Measurements from ENCODE around the gene PARL. TPM values are rescaled to one million over a fixed set of nuclear protein-coding genes. Genes with fewer than 3 reads are reported as not detected.

Gene PARL
- total RNA-seq, 2 donors from 2014 or later, result 34.1 to 58.3 TPM

- Histone ChIP-seq H3K27me3 (no peaks in the 10 kb centered on the region), H3K4me3 (no peak overlapping the region), H3K27ac (no peak overlapping the region), H3K36me3 (no peaks in the 10 kb centered on the region), H3K4me1 (no peaks in the 10 kb centered on the region), H3K9me3 (no peaks in the 10 kb centered on the region)
- no peak for TF ChIP-seq CTCF (IDR thresholded peaks at IDR 0.05)
- DNase-seq (ENCODE audit: low spot score), result no peak
Observed at GRCh38 chr3:183911087-183911486, 26.4 kb upstream of the PARL start.

DNA sequence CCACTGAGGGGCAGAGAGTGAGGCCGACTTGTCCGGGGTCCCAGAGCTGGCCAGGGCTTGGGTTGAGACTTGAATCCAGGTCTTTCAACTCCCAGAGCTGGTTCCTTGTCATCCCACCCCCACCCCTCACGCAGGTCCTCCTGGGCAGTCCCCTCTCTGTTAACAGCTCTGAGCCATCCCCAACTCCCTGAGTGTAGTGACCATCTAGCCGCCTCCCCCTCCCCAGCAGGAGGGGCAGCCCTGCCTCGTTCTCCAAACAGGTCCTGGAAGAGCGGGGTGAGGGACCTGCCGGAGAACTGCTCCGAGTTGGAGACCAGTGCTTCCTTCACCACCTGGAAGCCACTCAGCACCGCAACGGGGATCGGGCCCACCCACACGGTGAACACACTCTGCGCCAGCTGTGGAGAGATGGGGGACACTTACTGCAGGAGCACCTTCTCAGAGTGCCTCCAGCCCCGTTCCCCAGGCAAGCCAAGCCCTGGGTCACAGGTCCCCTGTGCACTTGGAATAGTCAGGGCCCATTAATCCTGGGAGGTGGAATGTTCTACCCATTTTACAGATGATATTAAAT is 24.4 kb upstream of the PARL start:
- Histone ChIP-seq H3K27me3 (no peaks in the 10 kb centered on the region), H3K9me3 (no peaks in the 10 kb centered on the region), H3K4me1 (no peaks in the 10 kb centered on the region), H3K36me3 (no peaks in the 10 kb centered on the region), H3K27ac (no peak overlapping the region), H3K4me3 (no peak overlapping the region)
- no peak for DNase-seq (ENCODE audit: low spot score)
- no peak for TF ChIP-seq CTCF (IDR thresholded peaks at IDR 0.05)

GRCh38 chr3:183907911-183908331 is 23.2 kb upstream of the PARL start:
- no peaks in the 10 kb centered on the region for H3K27me3 ChIP-seq
- H3K36me3 ChIP-seq, result no peaks in the 10 kb centered on the region
- no peak for TF ChIP-seq CTCF (IDR thresholded peaks at IDR 0.05)
- H3K4me3 ChIP-seq, result no peak overlapping the region
- no peaks in the 10 kb centered on the region for H3K4me1 ChIP-seq
- DNase-seq (ENCODE audit: low spot score), result no peak
- H3K9me3 ChIP-seq, result no peaks in the 10 kb centered on the region
- no peak overlapping the region for H3K27ac ChIP-seq

DNA sequence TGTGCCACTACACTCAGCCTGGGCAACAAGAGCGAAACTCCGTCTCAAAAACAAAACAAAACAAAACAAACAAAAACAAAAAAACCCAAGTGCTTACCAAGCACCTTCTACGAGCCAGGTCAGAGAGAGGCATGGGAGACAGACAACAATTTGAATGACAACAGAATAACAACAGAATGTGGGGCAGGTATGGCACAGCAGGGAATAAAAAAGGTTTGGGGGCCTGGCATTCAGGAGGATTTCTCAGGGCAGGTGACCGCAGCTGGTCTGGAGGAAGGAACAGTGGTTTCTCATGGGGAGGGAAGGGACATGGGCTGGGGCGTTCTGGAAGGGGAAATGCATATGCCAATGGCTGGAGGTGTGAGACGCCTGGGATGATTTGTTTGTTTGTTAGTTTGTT is 22.5 kb upstream of the PARL start:
- H3K4me3 ChIP-seq, result no peak overlapping the region
- H3K9me3 ChIP-seq, result no peaks in the 10 kb centered on the region
- H3K27ac ChIP-seq, result no peak overlapping the region
- no peak for TF ChIP-seq CTCF (IDR thresholded peaks at IDR 0.05)
- DNase-seq (ENCODE audit: low spot score), result no peak
- no peaks in the 10 kb centered on the region for H3K27me3 ChIP-seq
- no peaks in the 10 kb centered on the region for H3K36me3 ChIP-seq
- H3K4me1 ChIP-seq, result no peaks in the 10 kb centered on the region

GRCh38 chr3:183906234-183906921 is 21.7 kb upstream of the PARL start:
- Histone ChIP-seq H3K27ac (no peak overlapping the region), H3K27me3 (no peaks in the 10 kb centered on the region), H3K9me3 (no peaks in the 10 kb centered on the region), H3K4me3 (no peak overlapping the region), H3K36me3 (no peaks in the 10 kb centered on the region), H3K4me1 (no peaks in the 10 kb centered on the region)
- DNase-seq (ENCODE audit: low spot score), result no peak
- no peak for TF ChIP-seq CTCF (IDR thresholded peaks at IDR 0.05)
